Right hindlimb (tissue), 1 donor: Measurements from ENCODE around the gene DRAM1.

Source experiments
- DNase-seq: peaks from one replicate; pipeline ENCODE4 v3.0.0-alpha.2; 2018

Gene DRAM1

GRCh38 chr12:101942250-101942605 lies 64.8 kb downstream of the DRAM1 start:
- DNase-seq: no peak

GRCh38 chr12:101945369-101946232 lies 68.2 kb downstream of the DRAM1 start:
- DNase-seq: peak; percentile 68

- no peak for DNase-seq
Observed at GRCh38 chr12:101946233-101946611, 68.8 kb downstream of the DRAM1 start.

GRCh38 chr12:101947316-101947715 lies 69.9 kb downstream of the DRAM1 start:
- DNase-seq: no peak

GRCh38 chr12:101948365-101948764 lies 71.0 kb downstream of the DRAM1 start:
- no peak for DNase-seq

GRCh38 chr12:101951002-101951670 lies 73.8 kb downstream of the DRAM1 start:
- no peak for DNase-seq

GRCh38 chr12:101954113-101954512 lies 76.7 kb downstream of the DRAM1 start:
- no peak for DNase-seq

- no peak for DNase-seq
Observed at GRCh38 chr12:101954676-101955075, 77.3 kb downstream of the DRAM1 start.

GRCh38 chr12:101957252-101957959 lies 80.0 kb downstream of the DRAM1 start:
- DNase-seq: no peak

- DNase-seq: no peak
Observed at GRCh38 chr12:101959607-101960006, 82.2 kb downstream of the DRAM1 start.

GRCh38 chr12:101962486-101962885 lies 85.1 kb downstream of the DRAM1 start:
- no peak for DNase-seq

- DNase-seq: no peak
Observed at GRCh38 chr12:101963697-101964096, 86.3 kb downstream of the DRAM1 start.

GRCh38 chr12:101966496-101966895 lies 89.1 kb downstream of the DRAM1 start:
- DNase-seq: no peak

- no peak for DNase-seq
Observed at GRCh38 chr12:101967506-101967905, 90.1 kb downstream of the DRAM1 start.

GRCh38 chr12:101968770-101969169 lies 91.4 kb downstream of the DRAM1 start:
- DNase-seq: no peak
